ENCODE results near the gene MYL6B.
"Not testable (repeated sequence)": the region's sequence is repeated elsewhere in the genome, so short reads cannot be mapped to it uniquely, and the experiment has no call there.

Gene MYL6B

DNA sequence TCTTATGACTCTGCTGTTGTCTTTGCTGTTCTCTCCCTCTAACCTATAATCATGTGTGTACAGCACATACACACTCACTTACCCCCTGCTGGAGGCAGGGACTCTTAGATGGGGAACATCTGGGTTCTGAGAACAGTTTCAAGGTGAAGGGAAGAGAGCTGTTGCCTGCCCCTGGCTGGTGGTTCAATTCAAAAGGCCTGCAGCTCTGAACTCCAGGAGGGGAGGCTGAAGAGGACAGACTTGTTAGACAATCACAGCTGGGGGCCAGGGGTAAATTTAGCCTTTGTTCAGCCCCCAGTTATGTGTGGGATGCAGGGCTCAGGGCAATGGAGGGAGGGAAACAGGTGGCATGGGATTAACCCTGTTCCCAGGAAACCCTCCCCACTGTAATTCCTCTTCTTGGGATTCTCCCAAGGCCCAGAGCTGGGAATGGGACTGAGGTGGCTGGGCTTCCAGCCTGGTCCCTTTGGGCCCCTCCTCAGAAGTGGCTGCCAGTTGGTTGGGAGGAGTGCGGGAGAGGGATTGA, 1.9 kb downstream of the MYL6B start:
- no peaks in the 10 kb centered on the region for H3K27me3 Mint-ChIP-seq
- peaks cover 4% of the 10 kb centered on the region for H3K36me3 Mint-ChIP-seq
- H3K4me1 Mint-ChIP-seq (ENCODE audit: low read depth): peaks cover 39% of the 10 kb centered on the region
- H3K4me3 Mint-ChIP-seq: no peak overlapping the region
- no peak overlapping the region for H3K27ac Mint-ChIP-seq
- H3K9me3 Mint-ChIP-seq (ENCODE audit: low read depth): no peaks in the 10 kb centered on the region

DNA sequence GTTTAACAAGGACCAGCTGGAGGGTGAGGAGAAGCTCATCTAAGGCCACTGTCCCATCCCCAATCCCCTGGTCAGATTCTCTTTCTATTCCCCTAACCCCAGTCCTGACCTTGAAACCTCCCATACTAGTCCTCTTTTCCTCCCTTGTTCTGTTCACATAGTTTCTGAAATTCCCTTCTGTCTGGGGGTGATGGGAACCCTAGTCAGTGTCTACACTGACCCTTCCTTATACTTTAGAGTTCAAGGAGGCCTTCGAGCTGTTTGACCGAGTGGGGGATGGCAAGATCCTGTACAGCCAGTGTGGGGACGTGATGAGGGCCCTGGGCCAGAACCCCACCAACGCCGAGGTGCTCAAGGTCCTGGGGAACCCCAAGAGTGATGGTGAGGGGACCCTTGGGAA, 2.4 kb downstream of the MYL6B start:
- H3K27ac Mint-ChIP-seq: peak overlapping the region; percentile 66
- no peaks in the 10 kb centered on the region for H3K27me3 Mint-ChIP-seq
- peaks cover 44% of the 10 kb centered on the region for H3K4me1 Mint-ChIP-seq (ENCODE audit: low read depth)
- H3K9me3 Mint-ChIP-seq (ENCODE audit: low read depth): no peaks in the 10 kb centered on the region
- peaks cover 7% of the 10 kb centered on the region for H3K36me3 Mint-ChIP-seq
- H3K4me3 Mint-ChIP-seq: no peak overlapping the region

DNA sequence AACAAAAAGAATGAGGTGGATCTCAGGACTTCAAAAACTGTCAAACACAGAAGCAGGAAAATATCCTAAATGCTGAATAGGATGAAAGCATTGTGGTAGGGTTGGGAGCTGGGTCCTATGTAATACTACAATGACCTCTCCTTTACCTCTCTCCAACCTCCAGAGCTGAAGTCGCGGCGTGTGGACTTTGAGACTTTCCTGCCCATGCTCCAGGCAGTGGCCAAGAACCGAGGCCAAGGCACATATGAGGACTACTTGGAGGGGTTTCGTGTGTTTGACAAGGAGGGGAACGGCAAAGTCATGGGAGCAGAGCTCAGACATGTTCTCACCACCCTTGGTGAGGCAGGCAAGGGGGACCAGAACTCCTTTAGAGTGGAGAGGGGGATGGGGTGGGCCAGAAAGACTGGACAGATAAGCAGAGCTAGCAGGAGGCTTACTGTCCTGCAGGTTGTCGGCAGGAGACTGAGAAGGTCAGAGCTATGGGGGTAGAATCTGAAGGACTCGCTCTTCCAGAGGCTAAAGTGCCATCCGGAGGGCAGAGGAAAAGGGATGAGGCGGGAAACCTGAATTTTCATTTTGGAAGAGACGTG, 3.0 kb downstream of the MYL6B start:
- Mint-ChIP-seq H3K4me1 (ENCODE audit: low read depth) (peaks cover 46% of the 10 kb centered on the region), H3K36me3 (peaks cover 12% of the 10 kb centered on the region), H3K9me3 (ENCODE audit: low read depth) (no peaks in the 10 kb centered on the region), H3K27me3 (no peaks in the 10 kb centered on the region), H3K27ac (no peak overlapping the region), H3K4me3 (peak overlapping the region; percentile 33)

DNA sequence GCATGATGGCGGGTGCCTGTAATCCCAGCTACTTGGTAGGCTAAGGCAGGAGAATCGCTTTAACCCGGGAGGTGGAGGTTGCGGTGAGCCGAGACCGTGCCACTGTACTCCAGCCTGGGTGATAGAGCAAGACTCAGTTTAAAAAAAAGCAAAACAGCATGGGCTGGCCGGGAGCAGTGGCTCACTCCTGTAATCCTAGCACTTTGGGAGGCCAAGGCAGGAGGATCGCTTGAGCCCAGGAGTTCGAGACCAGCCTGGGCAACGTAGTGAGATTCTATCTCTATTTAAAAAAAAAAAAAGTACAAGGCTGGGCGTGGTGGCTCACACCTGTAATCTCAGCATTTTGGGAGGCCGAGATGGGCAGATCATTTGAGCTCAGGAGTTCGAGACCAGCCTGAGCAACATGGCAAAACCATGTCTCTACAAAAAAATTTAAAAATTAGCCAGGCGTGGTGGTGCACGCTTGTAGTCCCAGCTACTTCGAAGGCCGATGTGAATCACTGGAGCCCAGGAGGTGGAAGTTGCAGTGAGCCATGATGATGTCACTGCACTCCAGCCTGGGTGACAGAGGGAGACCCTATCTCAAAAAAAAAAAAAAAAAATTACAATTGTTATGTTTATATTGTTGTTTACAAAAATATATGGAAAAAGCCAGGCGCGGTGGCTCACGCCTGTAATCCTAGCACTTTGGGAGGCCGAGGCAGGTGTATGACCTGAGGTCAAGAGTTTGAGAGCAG, 4.2 kb downstream of the MYL6B start:
- peak overlapping the region; percentile 90 for H3K27ac Mint-ChIP-seq
- not testable (repeated sequence) for H3K9me3 Mint-ChIP-seq (ENCODE audit: low read depth); H3K27me3 Mint-ChIP-seq
- peaks cover 48% of the 10 kb centered on the region for H3K4me1 Mint-ChIP-seq (ENCODE audit: low read depth)
- H3K4me3 Mint-ChIP-seq: peak overlapping the region; percentile 98
- H3K36me3 Mint-ChIP-seq: peaks cover 18% of the 10 kb centered on the region

DNA sequence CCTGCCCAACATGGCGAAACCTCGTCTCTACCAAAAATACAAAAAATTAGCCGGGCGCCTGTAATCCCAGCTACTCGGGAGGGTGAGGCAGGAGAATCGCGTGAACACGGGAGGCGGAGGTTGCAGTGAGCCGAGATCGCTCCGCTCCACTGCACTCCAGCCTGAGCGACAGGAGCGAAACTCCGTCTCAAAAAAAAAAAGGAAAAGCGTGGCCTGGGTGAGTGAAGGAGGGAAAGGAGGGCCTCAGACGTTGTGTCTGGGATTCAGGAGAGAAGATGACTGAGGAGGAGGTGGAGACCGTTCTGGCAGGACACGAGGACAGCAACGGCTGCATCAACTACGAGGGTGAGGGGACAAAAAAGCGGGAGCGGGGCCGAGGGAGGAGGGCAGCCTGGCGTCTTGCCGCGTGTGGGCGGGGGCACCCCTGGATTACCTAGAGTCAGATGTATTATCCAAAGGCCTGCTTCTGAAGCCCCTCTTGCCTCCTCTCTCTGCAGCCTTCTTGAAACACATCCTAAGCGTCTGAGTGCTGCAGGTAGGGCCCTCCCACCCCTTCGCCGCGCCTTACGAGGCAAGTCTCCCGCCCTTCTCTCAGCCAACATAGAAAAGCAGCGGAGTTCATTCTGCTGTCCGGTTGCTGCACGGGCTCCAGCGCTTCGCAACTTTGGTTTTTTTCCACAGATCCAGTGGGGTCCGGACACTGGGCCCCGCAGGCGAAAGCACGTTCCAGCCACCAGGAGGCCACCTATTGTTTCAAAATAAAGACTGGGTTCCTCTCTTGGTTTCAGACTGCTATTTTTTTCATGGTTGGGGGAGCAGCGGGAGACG, 5.0 kb downstream of the MYL6B start:
- H3K27ac Mint-ChIP-seq: peak overlapping the region; percentile 90
- H3K9me3 Mint-ChIP-seq (ENCODE audit: low read depth): no peaks in the 10 kb centered on the region
- H3K4me3 Mint-ChIP-seq: peak overlapping the region; percentile 98
- peaks cover 46% of the 10 kb centered on the region for H3K4me1 Mint-ChIP-seq (ENCODE audit: low read depth)
- H3K27me3 Mint-ChIP-seq: no peaks in the 10 kb centered on the region
- H3K36me3 Mint-ChIP-seq: peaks cover 18% of the 10 kb centered on the region

DNA sequence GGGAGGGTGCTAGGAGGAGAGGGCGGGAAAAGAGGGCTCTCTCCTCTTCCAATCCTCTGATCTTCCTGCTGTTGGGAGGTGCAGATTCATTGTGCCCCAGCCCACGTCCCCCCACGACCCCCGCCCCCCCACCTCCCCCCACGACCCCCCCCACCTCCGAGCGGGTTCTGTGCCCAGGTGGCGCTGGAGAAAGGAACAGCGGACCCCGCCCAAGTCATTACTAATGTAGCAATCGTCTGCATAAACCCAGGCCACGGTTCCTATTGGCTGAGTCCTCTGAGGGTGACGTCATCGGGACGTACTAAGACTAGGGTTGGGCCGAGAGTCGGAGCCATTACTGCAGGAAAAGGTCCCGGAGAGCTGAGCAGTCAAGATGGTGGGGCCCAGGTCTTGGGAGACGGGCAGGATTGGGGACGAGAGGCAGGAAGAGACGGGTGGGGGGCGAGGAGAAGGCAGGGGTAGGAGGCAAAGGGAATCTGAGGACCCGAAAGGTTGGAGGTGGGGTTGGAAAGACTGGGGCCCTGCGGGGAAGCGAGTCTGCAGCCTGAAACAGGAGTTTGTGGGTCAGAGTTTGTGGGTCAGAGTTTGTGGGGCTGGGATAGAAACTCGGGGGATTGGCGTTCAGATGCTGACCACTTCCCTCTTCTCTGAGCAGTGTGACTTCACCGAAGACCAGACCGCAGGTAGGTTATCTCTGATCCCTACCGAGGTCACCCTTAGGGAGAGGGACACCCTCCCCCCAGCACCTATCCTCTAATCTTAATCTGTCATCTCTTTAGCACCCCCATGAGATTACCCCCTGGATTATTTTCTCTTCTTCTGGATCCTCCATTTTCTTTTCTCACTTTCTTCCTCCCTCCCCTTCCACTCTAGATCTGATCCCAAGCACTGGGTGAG, 5.9 kb downstream of the MYL6B start, which contains the start of gene MYL6:
Gene MYL6, plus strand, starts transcription at position 331 of the 897 bp plus-strand sequence. Its CDS starts 43 bp downstream, at position 374.
- Mint-ChIP-seq H3K27me3 (no peaks in the 10 kb centered on the region), H3K36me3 (peaks cover 18% of the 10 kb centered on the region), H3K4me1 (ENCODE audit: low read depth) (peaks cover 42% of the 10 kb centered on the region), H3K27ac (peak within 1 kb of the TSS; percentile 97), H3K4me3 (peak within 1 kb of the TSS; percentile 98), H3K9me3 (ENCODE audit: low read depth) (no peaks in the 10 kb centered on the region)

DNA sequence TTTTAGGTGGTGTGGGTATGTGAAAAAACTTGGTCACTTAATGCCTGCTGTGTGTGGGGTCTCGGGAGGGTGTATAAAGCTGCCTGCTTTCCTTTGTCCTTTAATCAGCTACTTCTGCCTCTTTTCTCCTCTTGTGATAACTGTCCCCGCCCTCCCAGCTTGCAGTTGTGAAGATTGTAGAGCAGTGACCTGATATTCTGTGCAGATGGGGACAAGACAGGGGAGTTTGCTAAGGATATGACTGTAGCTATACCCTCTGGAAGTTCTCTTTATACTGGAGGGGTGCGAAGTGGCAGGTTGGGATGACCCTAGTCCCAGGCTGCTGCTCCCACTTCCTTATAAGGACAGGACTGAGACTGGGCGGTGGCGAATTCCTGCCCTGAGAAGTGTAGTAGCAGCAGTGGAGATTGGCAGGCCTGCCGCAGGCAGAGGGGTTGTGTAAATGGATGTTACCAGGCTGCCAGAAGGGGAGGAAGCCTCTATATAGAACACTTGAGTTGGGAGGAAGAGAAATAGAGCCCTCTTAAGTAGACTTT, 6.6 kb downstream of the MYL6B start:
- Mint-ChIP-seq H3K36me3 (peaks cover 18% of the 10 kb centered on the region), H3K27me3 (no peaks in the 10 kb centered on the region), H3K9me3 (ENCODE audit: low read depth) (no peaks in the 10 kb centered on the region), H3K4me3 (peak overlapping the region; percentile 98), H3K27ac (peak overlapping the region; percentile 97), H3K4me1 (ENCODE audit: low read depth) (peaks cover 42% of the 10 kb centered on the region)

DNA sequence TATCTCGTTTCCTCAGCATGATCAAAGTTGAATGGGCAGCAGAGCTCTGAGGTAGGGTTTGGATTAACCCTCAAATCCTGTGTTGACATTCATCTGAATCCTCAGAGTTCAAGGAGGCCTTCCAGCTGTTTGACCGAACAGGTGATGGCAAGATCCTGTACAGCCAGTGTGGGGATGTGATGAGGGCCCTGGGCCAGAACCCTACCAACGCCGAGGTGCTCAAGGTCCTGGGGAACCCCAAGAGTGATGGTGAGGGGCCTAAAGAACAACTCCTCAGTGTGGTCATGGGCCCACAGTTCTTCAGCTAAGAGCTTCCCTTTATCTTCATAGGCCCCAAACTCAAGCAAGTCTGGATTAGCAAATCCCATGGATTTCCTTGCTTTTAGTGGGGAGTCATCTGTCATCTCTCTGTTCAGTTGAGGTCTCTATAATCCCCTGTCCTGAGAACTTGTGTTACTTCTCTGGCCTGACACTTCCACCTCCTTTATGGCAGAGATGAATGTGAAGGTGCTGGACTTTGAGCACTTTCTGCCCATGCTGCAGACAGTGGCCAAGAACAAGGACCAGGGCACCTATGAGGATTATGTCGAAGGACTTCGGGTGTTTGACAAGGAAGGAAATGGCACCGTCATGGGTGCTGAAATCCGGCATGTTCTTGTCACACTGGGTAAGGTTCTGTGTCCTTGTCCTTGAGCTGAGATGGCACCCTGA, 7.2 kb downstream of the MYL6B start:
- Mint-ChIP-seq H3K9me3 (ENCODE audit: low read depth) (no peaks in the 10 kb centered on the region), H3K36me3 (peaks cover 18% of the 10 kb centered on the region), H3K4me1 (ENCODE audit: low read depth) (peaks cover 42% of the 10 kb centered on the region), H3K27me3 (no peaks in the 10 kb centered on the region), H3K4me3 (peak overlapping the region; percentile 98), H3K27ac (peak overlapping the region; percentile 97)

DNA sequence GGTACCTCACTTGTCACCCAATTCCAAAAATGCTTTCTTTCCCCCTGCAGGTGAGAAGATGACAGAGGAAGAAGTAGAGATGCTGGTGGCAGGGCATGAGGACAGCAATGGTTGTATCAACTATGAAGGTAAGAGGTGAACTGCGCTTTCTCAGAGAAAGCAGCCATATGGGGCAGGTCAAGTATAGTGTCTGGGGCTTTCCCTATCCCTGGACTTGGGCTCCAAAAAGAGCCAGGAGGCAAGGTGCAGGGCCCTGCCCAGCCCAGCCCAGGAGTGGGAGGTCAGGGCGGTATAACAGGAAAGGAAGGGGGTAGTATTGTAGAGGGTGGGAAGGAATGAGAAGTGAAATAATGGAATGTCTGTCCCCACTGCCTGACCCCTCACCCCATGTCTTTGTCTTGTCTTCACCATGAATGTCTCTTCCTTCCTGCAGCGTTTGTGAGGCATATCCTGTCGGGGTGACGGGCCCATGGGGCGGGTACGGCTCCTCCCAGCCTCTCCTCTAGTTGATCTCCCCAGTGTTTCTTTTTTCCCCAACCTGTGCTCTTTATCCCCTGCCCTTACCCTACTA, 7.9 kb downstream of the MYL6B start:
- peaks cover 18% of the 10 kb centered on the region for H3K36me3 Mint-ChIP-seq
- peak overlapping the region; percentile 98 for H3K4me3 Mint-ChIP-seq
- no peaks in the 10 kb centered on the region for H3K27me3 Mint-ChIP-seq
- peak overlapping the region; percentile 97 for H3K27ac Mint-ChIP-seq
- H3K4me1 Mint-ChIP-seq (ENCODE audit: low read depth): peaks cover 42% of the 10 kb centered on the region
- H3K9me3 Mint-ChIP-seq (ENCODE audit: low read depth): no peaks in the 10 kb centered on the region

DNA sequence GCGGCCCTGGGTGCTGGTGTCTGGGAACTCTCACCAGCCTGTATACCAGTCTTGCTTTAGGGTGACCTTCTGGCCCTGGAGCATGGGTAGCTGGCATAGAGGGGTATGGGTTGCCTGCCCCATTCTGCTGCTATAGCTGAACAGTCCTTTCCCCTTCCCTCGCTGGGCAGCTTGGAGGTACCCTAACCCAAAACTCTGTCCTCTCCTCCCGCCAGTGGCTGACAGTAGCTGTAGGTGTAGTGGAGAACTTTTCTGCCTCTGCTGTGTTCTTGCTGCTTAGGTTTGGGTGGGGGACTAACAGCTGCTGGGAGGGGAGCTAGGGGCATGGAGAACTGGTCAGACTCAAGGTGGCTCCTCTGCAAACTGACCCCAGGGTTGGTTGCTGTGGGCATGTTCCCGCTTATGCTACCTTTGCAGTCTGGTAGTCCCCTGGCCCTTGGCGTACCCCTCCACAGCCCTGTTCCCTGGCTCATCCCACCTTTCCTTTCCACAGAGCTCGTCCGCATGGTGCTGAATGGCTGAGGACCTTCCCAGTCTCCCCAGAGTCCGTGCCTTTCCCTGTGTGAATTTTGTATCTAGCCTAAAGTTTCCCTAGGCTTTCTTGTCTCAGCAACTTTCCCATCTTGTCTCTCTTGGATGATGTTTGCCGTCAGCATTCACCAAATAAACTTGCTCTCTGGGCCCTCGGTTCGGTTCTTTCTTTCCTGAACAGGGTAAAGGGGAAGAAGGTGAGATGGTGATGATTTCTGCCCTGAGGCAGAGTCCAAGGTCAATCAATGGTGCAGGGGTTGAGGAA, 8.7 kb downstream of the MYL6B start:
- H3K27ac Mint-ChIP-seq: peak overlapping the region; percentile 97
- H3K27me3 Mint-ChIP-seq: no peaks in the 10 kb centered on the region
- H3K36me3 Mint-ChIP-seq: peaks cover 18% of the 10 kb centered on the region
- peaks cover 37% of the 10 kb centered on the region for H3K4me1 Mint-ChIP-seq (ENCODE audit: low read depth)
- H3K9me3 Mint-ChIP-seq (ENCODE audit: low read depth): no peaks in the 10 kb centered on the region
- peak overlapping the region; percentile 98 for H3K4me3 Mint-ChIP-seq

DNA sequence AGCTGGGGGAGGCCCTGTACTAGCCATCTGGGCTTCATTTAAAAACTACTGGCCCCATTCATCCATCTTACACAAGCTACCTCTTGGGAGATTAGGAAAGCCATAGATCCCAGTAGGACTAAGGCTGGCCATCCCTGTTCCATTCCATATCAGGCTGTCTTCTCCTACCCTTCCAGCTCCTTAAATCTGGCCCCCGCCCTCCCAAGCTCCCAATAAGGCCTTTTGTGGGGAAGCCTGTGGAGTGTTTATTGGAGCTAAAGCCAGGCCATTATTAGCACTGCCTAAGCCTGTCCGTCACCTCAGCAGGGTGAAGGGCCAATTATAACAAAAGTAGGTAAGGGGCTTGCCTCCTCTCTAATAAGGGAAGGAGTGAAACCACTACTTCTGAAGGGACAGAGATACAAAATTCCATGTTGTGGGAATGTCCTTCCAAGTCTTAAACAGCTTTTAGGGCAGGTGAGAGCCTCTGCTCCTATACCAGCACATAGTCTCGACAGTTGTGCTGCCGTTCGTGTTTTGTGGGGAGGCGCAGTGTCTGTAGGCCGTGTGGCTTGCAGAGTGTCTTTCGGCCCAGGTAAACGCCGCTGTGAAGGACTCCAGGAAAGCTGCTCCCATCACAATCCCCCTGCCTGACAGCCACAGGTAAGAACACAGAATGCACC, 9.4 kb downstream of the MYL6B start:
- no peaks in the 10 kb centered on the region for H3K9me3 Mint-ChIP-seq (ENCODE audit: low read depth)
- H3K27me3 Mint-ChIP-seq: no peaks in the 10 kb centered on the region
- H3K27ac Mint-ChIP-seq: peak overlapping the region; percentile 81
- peaks cover 18% of the 10 kb centered on the region for H3K36me3 Mint-ChIP-seq
- peak overlapping the region; percentile 98 for H3K4me3 Mint-ChIP-seq
- H3K4me1 Mint-ChIP-seq (ENCODE audit: low read depth): peaks cover 37% of the 10 kb centered on the region

Data from activated naive CD8-positive, alpha-beta T cell (primary cell).